KMS-11 (cell line): ENCODE measurements around the gene ENPP6.

Source experiments
- H2AFZ ChIP-seq: fragments of 200-600 bp; sonication (generic); 2 replicates; pipeline ENCODE4 v1.6.1; 2016; ENCODE audit warnings: antibody characterized with exemption, mixed run types, low read depth
- H3K27ac ChIP-seq: fragments of 200-600 bp; sonication (generic); 2 replicates; pipeline ENCODE4 v1.6.1; 2016; ENCODE audit warnings: mild to moderate bottlenecking, mixed run types
- H3K27me3 ChIP-seq: fragments of 200-600 bp; sonication (generic); 2 replicates; pipeline ENCODE4 v1.6.1; 2017; ENCODE audit warnings: mild to moderate bottlenecking, low read depth, mixed run types, moderate library complexity; ENCODE audit not compliant: insufficient read depth
- H3K36me3 ChIP-seq: fragments of 200-600 bp; sonication (generic); 2 replicates; pipeline ENCODE4 v1.6.1; 2017; ENCODE audit warnings: mild to moderate bottlenecking, mixed run types; ENCODE audit not compliant: insufficient read depth
- H3K4me1 ChIP-seq: fragments of 200-600 bp; sonication (generic); 2 replicates; pipeline ENCODE4 v1.6.1; 2016; ENCODE audit warnings: mild to moderate bottlenecking, low read depth, mixed run types; ENCODE audit not compliant: poor library complexity, severe bottlenecking
- H3K4me2 ChIP-seq: fragments of 200-600 bp; sonication (generic); 2 replicates; pipeline ENCODE4 v1.7.0; 2016; ENCODE audit warnings: mild to moderate bottlenecking, mixed run types
- H3K4me3 ChIP-seq: fragments of 200-600 bp; sonication (generic); IDR thresholded peaks from 2 replicates; pipeline ENCODE4 v1.6.1; 2017; ENCODE audit warnings: low read depth, low read length, mixed read lengths; ENCODE audit not compliant: insufficient read depth
- H3K79me2 ChIP-seq: fragments of 200-600 bp; sonication (generic); 2 replicates; pipeline ENCODE4 v1.6.1; 2016; ENCODE audit warnings: low read depth, mixed run types; ENCODE audit not compliant: insufficient read depth
- H3K9ac ChIP-seq: fragments of 200-600 bp; sonication (generic); 2 replicates; pipeline ENCODE4 v1.6.1; 2016; ENCODE audit warnings: mild to moderate bottlenecking, mixed run types
- H4K20me1 ChIP-seq: fragments of 200-600 bp; sonication (generic); 2 replicates; pipeline ENCODE4 v1.6.1; 2016; ENCODE audit warnings: mild to moderate bottlenecking, mixed run types; ENCODE audit not compliant: insufficient read depth
- CTCF ChIP-seq: fragments of 200-600 bp; sonication (generic); conservative IDR thresholded peaks from 2 replicates; pipeline ENCODE4 v1.6.1; 2017; ENCODE audit warnings: low read depth, mild to moderate bottlenecking, antibody characterized with exemption, low read length, moderate library complexity, mixed read lengths

The ENPP6 gene

GRCh38 chr4:184235526-184235925, 17.9 kb upstream of the ENPP6 start:
- Histone ChIP-seq H4K20me1 (no peaks in the 10 kb centered on the region), H3K4me3 (no peak overlapping the region), H3K36me3 (no peaks in the 10 kb centered on the region), H3K4me2 (no peak overlapping the region), H3K27ac (no peak overlapping the region), H3K4me1 (no peaks in the 10 kb centered on the region), H2AFZ (no peak overlapping the region), H3K79me2 (no peaks in the 10 kb centered on the region), H3K9ac (no peak overlapping the region), H3K27me3 (no peaks in the 10 kb centered on the region)
- no peak for TF ChIP-seq CTCF

- Histone ChIP-seq H3K4me2 (no peak overlapping the region), H3K27me3 (no peaks in the 10 kb centered on the region), H3K9ac (no peak overlapping the region), H3K79me2 (no peaks in the 10 kb centered on the region), H2AFZ (no peak overlapping the region), H3K27ac (no peak overlapping the region), H3K36me3 (no peaks in the 10 kb centered on the region), H4K20me1 (no peaks in the 10 kb centered on the region), H3K4me3 (no peak overlapping the region), H3K4me1 (no peaks in the 10 kb centered on the region)
- TF ChIP-seq CTCF: no peak
Measured at GRCh38 chr4:184234155-184234554, 16.5 kb upstream of the ENPP6 start.

GRCh38 chr4:184232975-184233374, 15.3 kb upstream of the ENPP6 start:
- H3K36me3 ChIP-seq: no peaks in the 10 kb centered on the region
- no peak overlapping the region for H3K27ac ChIP-seq
- TF ChIP-seq CTCF: no peak

GRCh38 chr4:184232202-184232601, 14.5 kb upstream of the ENPP6 start:
- Histone ChIP-seq H3K36me3 (no peaks in the 10 kb centered on the region), H2AFZ (no peak overlapping the region), H3K4me3 (no peak overlapping the region), H3K4me1 (no peaks in the 10 kb centered on the region), H3K27me3 (no peaks in the 10 kb centered on the region), H3K4me2 (no peak overlapping the region), H3K27ac (no peak overlapping the region), H3K9ac (no peak overlapping the region), H4K20me1 (no peaks in the 10 kb centered on the region), H3K79me2 (no peaks in the 10 kb centered on the region)
- TF ChIP-seq CTCF: no peak

More at GRCh38 chr4:184232975-184233374, 15.3 kb upstream of the ENPP6 start:
- Histone ChIP-seq H4K20me1 (no peaks in the 10 kb centered on the region), H3K79me2 (no peaks in the 10 kb centered on the region), H3K4me1 (no peaks in the 10 kb centered on the region), H2AFZ (no peak overlapping the region), H3K9ac (no peak overlapping the region), H3K4me2 (no peak overlapping the region), H3K27me3 (no peaks in the 10 kb centered on the region), H3K4me3 (no peak overlapping the region)

- Histone ChIP-seq H4K20me1 (no peaks in the 10 kb centered on the region), H3K9ac (no peak overlapping the region), H3K4me3 (no peak overlapping the region), H3K4me2 (no peak overlapping the region), H3K36me3 (no peaks in the 10 kb centered on the region), H3K27ac (no peak overlapping the region), H3K79me2 (no peaks in the 10 kb centered on the region), H3K4me1 (no peaks in the 10 kb centered on the region), H2AFZ (no peak overlapping the region), H3K27me3 (no peaks in the 10 kb centered on the region)
- TF ChIP-seq CTCF: no peak
Measured at GRCh38 chr4:184231573-184231972, 13.9 kb upstream of the ENPP6 start.
